ENCODE data around the gene CACNA1I.

Gene CACNA1I

DNA sequence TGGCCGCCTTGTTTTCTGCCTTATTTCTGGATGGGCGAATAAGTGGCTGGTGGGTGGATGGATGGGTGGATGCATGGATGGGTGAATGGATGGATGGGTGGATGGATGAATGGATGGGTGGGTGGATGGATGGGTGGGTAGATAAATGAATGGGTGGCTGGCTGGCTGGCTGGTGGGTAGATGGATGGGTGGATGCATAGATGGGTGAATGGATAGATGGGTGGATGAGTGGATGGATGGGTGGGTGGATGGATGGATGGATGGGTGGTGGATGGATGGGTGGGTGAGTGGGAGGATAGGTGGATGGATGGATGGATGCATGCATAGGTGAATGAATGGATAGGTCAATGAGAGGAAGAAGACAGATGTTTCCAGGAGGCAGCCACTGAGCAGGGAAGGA lies 98.9 kb downstream of the CACNA1I start:
- DNase-seq (ENCODE audit: low read depth), result no peak

DNA sequence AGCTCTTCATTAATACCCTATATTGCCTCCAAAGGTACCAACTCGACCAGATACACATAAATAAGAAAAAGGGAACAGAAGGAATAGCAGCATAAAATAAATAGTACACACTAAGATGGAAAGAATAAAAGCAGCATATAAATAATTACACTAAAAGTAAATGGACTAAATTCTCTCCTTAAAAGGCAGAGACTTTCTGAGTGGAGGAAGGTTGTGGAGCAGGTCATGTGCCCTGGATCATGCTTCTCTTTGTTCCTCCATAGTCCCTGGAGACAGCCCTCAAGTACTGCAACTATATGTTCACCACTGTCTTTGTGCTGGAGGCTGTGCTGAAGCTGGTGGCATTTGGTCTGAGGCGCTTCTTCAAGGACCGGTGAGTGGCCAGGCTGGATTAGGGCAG lies 101.4 kb downstream of the CACNA1I start:
- no peak for DNase-seq (ENCODE audit: low read depth)

DNA sequence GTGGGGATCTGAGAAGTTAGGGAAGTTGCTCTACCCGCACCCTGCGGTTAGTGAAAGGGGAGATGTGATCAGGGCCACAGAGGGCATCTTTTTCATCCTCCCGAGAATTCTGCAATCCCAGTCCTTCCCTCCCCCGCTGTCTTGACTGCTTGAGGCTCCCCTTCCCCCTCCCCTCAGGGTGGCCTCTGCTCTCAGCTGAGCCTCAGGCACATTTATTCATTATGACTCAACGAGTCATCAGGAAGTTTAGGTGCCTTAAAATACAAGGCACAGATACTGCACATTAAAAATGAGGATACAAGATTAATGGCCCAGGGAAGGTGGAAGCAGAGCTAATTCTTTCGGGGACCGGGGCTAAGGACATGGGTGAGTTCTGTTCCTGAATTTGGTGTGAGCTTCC lies 104.0 kb downstream of the CACNA1I start:
- DNase-seq (ENCODE audit: low read depth), result no peak

DNA sequence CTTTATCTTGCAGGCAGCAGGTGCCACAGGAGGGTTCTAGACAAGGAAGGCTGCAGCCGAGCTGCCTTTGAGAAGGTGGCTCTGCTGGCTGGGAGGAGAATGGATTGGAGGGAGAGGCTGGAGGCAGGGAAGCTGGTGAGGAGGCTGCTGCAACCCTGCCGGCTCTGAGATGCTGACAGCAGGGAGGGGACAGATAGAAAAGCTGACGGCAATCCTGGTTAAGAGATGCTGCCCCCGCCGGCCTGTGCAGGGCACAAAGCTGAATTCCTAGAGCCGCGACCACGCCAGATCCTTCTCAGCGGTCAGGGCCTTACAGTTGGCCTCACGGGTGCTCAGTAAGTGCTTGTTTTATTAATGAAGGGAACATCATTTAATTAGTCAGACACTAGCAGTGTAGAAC lies 105.4 kb downstream of the CACNA1I start:
- DNase-seq (ENCODE audit: low read depth), result no peak

DNA sequence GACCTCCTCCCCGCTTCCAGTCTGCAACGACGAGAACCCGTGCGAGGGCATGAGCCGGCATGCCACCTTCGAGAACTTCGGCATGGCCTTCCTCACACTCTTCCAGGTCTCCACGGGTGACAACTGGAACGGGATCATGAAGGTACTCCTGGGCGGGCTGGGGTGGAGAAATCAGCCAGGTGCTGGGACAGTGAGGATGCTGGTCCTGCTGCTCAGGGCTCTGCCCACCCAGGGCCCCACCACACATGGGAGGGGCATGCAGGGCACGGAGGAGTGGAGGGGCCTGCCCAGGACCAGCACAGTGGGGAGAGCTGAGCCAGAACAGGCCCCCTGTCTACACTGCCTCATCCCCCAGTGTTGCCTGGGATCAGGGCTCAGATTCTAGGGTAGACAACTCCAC lies 107.4 kb downstream of the CACNA1I start:
- no peak for DNase-seq (ENCODE audit: low read depth)

DNA sequence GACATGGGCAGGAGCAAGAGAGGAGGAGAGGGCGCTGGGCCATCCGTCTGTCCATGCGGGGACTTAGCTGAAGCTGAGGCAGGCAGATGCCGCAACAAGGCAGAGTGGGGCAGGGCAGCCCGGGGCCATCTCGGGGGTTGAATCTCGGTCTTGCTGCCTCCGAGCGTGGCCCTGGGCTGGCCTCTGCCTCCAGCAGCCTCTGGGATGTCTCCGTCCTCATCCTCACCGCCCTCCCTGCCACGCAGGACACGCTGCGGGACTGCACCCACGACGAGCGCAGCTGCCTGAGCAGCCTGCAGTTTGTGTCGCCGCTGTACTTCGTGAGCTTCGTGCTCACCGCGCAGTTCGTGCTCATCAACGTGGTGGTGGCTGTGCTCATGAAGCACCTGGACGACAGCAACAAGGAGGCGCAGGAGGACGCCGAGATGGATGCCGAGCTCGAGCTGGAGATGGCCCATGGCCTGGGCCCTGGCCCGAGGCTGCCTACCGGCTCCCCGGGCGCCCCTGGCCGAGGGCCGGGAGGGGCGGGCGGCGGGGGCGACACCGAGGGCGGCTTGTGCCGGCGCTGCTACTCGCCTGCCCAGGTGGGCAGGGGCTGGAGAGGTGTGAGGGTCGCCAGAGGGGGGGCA lies 108.4 kb downstream of the CACNA1I start:
- DNase-seq (ENCODE audit: low read depth), result no peak

DNA sequence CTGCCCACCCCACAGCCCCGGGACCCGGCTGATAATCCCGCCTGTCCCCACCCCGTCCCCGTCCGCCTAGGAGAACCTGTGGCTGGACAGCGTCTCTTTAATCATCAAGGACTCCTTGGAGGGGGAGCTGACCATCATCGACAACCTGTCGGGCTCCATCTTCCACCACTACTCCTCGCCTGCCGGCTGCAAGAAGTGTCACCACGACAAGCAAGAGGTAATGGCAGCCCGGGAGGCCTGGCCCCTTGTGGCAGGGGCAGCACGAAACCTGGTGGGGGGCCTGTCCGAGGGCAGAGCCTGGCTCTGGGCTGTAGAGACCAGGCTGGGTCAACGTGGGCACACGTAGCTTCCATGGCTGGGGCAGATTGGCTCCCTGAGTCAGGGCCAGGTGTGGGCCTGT lies 109.1 kb downstream of the CACNA1I start:
- DNase-seq (ENCODE audit: low read depth), result no peak

DNA sequence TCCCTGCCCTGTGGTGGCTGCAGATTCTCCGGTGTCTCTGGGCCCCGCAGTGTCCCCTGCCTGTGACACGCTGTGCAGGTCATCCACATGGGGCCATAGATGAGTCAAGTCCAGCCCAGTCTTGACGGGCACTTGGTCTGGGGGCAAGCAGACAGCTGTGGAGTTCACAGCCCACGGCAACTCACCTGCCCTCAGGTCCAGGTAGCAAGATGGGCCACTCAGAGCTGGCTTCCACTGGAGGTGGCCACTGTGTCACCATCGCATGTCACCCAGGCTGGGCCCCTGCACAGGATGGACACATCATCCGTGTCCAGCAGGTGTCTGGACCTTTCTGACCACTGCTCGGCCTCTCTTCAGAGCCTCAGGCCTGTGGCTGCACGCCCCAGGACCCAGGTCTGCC lies 109.9 kb downstream of the CACNA1I start:
- DNase-seq (ENCODE audit: low read depth), result no peak

DNA sequence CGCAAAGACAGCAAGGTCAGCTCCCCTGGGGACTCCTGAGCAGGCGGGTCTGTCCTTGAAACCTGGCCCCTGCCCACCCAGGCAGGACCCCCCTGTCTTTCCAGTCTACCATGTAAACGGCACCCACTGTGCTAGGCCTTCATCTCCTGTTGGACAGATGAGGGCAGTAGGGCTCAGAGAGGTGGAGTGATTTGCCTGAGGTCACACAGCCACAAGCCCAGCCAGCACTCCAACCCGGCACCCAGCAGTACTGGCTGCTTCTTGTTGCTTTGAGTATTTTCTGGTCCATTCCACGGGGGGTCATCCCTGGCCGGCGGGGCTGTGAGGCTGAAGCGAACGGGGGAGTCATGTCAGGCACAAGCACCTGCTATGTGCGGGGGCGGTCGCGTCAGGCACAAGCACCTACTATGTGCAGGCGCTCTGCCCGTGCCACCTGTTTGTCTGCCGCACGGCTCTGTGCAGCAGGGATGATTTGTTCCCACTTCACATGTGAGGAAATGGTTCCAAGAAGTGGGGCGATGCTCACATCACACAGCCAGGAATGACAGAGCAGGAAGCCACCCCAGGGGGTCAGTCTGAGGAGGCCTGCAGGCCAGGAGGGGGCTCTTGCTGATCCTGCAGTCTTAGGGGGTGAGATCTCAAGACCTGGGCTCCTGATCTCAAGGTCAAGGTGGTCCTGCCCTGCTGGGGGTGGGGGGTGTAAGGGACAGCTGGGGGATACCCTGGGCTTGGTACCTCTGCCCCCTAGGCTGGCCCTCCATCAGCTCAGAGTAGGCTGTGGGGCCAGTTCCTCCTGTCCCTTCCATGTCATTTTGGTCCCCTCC lies 110.7 kb downstream of the CACNA1I start:
- no peak for DNase-seq (ENCODE audit: low read depth)

DNA sequence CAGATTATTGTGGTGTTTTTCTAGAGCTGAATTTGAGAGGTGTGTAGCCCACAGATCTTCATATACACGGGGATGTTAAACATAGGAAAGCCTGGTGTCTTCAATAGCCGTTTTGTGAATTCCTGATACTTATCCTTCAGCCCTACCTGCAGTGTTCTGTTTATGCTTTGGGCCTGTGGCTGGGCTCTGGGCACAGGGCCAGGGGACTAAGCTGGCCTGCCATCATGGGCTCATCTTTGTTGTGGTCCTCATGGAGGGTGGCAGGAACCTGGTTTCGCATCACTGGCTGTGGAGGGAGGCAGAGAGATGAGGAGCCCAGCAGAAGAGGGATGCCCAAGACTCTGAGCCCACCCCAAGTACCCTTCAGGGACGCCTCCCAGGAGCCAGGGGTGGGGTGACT lies 112.4 kb downstream of the CACNA1I start:
- no peak for DNase-seq (ENCODE audit: low read depth)

DNA sequence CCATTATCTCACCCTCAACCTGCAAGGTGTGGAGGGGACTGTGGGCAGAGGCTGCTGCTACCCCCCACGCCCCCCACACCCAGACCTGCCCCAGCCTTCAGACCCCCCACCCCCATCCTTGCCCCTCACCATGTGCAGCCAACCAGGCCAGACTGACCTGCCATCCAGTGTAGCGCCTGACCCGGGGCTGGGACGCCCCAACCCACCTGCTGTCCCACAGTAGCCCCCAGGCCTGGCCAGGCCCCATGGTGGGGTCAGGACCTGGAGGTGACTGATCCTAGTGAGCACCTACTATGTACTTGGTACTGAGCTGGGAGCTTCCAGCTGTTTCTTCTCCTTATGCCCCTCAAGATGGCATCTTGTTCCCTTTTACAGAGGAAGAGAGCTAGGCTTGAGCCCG lies 113.1 kb downstream of the CACNA1I start:
- no peak for DNase-seq (ENCODE audit: low read depth)

DNA sequence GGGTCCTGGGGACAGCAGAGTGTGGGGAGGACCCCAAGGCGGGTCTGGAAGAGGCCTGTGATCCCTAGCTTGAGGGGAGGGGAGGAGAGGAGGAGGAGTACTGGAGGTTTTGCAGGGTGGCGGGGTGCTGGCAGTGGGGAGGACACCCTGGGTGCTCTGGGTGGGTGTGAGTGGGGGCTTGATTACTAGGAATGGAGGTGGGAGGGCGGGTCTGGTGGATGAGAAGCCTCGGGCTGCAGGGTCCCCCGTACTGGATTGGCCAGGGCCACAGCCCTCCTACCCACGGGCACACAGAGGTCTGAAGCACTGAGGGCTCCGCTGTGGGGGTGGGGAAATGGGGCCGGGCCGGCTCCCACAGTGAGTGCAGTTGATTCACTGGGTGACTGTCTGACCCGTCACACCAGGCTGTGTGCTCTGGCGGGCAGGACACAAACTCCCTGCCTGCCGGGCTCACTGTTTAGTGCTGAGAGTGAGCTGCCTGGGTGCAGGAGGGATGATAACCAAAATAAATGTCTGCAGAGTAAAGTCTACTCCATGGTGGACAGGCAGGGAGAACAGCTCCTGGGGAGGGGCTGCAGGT lies 114.2 kb downstream of the CACNA1I start:
- no peak for DNase-seq (ENCODE audit: low read depth)

DNA sequence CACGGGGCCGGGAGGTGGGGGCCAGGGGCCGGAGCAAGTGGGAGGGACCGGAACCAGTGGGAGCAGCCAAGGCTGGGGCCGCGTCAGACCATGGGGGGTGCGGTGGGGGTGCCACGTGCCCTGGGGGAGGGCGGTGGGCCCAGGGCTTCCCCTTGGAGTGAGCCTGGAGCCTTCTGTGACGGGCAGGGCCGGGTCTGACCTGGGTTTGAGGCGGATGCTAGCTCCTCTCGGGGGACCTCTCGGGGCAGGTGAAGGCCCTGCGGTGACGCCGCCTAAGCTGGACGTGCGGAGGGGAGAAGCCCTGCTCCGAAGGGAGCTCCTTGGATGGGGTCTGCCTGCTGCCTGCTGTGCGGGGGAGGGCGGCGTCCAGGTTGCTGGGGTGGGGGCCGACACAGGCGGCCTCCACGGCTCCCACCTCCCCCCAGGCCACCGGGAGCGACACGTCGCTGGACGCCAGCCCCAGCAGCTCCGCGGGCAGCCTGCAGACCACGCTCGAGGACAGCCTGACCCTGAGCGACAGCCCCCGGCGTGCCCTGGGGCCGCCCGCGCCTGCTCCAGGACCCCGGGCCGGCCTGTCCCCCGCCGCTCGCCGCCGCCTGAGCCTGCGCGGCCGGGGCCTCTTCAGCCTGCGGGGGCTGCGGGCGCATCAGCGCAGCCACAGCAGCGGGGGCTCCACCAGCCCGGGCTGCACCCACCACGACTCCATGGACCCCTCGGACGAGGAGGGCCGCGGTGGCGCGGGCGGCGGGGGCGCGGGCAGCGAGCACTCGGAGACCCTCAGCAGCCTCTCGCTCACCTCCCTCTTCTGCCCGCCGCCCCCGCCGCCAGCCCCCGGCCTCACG lies 115.0 kb downstream of the CACNA1I start:
- DNase-seq (ENCODE audit: low read depth), result no peak

DNA sequence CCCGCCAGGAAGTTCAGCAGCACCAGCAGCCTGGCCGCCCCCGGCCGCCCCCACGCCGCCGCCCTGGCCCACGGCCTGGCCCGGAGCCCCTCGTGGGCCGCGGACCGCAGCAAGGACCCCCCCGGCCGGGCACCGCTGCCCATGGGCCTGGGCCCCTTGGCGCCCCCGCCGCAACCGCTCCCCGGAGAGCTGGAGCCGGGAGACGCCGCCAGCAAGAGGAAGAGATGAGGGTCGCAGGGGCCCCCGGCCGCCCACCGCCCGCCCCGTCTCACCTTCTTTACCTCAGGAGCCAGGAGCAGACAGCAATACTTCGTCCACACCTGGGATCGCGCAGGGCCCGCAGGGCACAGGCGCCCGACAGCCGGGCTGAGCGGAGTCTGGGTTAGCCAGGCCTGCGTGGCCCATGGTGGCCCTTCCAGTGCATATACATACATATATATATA lies 115.6 kb downstream of the CACNA1I start:
- DNase-seq (ENCODE audit: low read depth), result no peak

DNA sequence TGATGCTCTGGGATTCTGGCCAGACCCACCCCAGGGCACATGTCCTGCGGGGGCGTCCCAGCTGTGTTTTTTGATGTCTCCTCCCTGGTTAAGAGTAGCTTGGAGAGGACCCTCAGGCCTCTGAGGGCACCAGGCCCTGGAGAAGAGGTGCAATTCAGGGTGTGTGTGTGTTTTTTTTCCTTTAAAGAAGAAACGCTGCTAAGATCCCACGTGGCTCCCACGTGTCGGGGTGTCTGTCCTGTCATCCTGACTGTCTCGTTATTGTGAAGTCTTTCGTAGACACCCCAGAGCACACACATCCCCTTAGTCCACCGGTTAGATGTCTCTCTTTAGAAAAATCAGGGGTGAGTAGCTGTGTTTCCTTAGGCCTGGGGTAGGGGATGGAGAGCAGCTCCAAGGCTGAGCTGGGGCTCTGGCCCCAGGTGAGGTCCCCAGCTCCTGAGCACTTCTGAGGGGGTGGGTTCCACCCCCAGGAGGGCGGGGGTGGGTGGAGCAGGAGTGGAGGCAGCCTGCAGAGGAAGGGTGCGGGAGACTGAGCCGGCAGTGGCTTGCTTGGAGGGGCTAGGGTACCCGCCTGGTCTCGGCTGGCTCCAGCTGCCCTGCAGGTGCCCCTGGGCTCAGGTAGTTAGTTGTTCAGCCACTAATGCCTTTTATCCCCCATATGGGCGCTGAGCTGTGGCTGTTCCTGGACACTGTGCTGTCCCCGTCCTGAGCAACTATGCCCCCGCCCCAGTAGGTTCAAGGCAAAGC lies 116.4 kb downstream of the CACNA1I start:
- DNase-seq (ENCODE audit: low read depth), result no peak

DNA sequence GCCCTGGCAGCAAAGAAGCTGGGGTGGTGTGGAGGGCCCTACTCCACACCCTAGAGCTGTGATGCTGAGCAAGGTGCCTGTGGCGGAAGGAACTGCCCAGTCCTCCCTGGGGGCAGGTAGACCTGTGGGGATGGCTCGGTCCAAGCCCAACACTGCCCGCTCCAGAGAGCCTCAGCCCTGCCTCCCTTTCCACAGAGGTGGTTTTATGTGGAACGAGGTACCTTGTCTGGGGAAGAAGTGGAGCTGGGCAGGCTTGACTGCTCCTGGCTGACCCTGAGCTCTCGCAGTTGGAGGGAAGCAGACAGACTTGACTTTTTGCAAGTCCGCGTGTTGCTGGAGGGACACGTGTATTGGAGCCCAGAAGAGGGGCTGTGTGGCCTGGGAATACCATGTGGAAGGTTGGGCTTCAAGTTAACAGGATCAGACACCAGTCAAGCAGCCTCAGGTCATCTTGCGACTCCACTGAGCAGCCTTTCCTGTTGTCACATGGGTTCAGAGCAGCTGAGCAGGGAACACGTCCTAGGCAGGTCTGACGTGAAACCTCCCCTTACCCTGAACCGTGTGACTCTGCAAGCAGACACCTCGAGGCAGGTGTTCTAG lies 117.7 kb downstream of the CACNA1I start:
- no peak for DNase-seq (ENCODE audit: low read depth)

DNA sequence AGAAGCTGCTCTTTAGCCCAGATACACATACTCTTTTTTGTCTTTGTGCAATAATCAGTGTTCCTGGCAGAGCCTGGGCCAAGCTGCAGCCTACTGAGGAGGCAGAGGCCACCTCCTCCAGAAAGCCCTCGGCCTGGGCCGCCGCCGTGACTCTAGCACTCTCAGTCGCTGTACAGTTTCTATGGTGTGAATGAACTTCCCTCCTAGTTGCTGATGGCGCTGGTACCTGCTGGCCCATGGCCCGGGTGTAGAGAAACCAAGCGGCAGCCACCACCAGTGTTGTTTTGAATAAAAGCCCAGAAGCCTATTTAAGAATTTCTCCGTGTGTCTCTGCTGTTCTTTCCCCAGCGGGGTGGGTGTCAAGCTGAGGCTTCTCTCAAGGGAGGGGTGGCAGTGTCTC lies 118.9 kb downstream of the CACNA1I start:
- no peak for DNase-seq (ENCODE audit: low read depth)

DNA sequence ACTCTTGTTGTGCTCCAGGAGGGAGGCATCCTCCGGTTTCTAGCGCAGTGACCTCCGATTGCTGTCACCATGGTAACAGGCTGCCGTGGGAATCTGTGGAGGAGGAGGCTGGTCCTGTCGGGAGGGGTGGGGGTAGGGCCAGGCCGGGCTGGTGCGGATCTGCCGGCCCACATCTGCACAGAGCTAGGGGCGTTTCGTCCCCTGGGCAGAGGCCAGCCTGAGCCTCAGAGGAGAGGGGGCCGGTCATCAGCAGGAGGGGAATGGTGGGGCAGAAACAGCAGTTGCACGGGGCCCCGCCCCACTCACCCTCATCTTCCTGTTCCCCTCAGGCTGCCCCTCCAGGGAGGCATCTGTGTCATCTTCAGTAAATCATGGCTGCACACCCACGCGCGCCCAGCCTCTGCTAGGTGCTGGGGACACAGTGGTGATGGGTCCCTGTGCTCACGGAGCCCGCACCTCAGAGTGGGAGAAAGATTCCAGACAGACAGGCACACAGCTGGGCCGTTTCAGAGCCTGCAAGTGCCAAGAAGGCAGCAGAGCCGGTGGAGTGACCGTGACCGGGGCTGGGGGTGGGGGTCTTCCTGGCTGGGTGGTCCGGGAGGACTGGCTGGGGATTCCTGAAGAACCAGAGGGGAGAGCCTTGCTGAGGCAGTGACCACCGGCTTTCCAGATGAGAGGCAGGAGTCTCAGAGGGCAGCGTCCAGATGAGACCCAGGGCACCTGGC lies 120.5 kb downstream of the CACNA1I start:
- DNase-seq (ENCODE audit: low read depth), result no peak

DNA sequence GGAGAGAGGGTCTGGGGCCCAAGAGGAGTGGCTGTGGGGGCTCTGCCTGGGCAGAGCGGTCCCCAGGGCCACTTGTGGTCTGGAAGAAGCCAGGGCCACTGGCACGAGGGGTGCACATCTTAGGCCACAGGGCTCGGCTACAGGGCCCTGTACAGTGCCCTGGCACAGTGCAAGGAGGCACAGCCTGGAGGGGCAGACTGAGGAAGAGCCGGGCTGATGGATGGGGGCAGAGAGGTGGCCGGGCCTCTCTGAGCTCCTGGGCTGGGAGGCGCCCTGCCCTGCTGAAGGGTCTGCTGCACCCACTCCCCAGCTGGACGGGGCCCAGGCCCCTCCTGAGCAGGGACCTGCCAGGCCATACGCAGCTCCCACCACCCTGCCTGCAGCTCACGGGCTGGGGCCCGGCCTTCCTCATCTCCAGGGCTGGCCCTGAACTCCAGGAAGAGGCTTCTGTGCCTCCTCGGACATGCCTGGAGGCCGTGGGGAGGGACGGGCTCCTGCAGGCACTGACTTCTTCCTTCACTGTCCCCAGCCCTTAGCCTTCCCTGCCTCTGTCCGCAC lies 123.5 kb downstream of the CACNA1I start:
- no peak for DNase-seq (ENCODE audit: low read depth)

DNA sequence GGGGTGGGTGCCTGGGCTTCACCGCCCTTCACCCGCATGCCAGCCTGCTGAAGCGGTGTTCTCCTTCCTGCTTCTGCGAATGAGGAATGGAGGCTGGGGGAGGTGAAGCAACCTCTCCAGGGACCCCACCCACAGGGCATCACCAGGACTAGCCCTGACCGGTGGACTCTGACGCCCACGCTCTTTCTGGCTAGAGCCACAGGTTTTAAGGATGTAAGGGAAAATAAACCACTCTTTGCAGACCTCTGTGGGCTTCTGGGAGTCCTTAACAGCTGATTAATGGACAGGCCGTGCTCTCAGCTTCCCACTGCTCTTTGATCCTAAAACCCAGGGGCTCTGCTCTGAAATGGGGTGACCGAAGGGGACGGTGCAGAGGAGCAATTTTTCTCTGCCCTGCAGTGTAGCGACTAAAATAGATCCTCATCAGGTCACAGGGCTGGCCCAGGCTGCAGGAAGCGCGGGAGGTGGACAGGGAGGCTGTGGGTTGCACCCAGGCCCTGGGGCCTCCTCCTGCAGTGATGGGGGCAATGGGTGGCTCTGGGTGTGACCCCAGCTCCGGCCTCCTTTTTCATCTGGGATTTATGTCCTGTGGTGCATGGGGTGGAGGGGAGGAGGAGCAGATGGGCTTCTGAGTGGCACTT lies 127.4 kb downstream of the CACNA1I start:
- DNase-seq (ENCODE audit: low read depth), result no peak

Data from activated gamma-delta T cell treated with anti-CD3 and anti-CD28 coated beads, Interleukin-2, amount 50 U/mL, for 16 hours (primary cell).